ENCODE measurements around the gene IPO11.

GRCh38 chr5:62569470-62569869 is 156.9 kb downstream of the IPO11 start:
- TF ChIP-seq, protein P1, sequence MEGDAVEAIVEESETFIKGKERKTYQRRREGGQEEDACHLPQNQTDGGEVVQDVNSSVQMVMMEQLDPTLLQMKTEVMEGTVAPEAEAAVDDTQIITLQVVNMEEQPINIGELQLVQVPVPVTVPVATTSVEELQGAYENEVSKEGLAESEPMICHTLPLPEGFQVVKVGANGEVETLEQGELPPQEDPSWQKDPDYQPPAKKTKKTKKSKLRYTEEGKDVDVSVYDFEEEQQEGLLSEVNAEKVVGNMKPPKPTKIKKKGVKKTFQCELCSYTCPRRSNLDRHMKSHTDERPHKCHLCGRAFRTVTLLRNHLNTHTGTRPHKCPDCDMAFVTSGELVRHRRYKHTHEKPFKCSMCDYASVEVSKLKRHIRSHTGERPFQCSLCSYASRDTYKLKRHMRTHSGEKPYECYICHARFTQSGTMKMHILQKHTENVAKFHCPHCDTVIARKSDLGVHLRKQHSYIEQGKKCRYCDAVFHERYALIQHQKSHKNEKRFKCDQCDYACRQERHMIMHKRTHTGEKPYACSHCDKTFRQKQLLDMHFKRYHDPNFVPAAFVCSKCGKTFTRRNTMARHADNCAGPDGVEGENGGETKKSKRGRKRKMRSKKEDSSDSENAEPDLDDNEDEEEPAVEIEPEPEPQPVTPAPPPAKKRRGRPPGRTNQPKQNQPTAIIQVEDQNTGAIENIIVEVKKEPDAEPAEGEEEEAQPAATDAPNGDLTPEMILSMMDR (conservative IDR thresholded peaks at IDR 0.05): no peak
- TF ChIP-seq ZFX (IDR thresholded peaks at IDR 0.05): no peak
